H9 (cell line): Measurements from ENCODE around the gene COL23A1. TPM values are rescaled to one million over a fixed set of nuclear protein-coding genes. Genes with fewer than 3 reads are reported as not detected.

Experiments
- DNase-seq: peaks from one replicate; pipeline ENCODE4 v3.0.0-alpha.2; 2017
- H2AFZ ChIP-seq: one replicate; pipeline ENCODE4 v1.6.1; 2013; ENCODE audit warnings: mild to moderate bottlenecking, low read length, control low read depth, moderate library complexity
- H2AK5ac ChIP-seq: 2 replicates; pipeline ENCODE4 v1.6.1; 2013; ENCODE audit warnings: low read length, control low read depth, mixed read lengths; ENCODE audit not compliant: insufficient read length
- H2BK120ac ChIP-seq: one replicate; pipeline ENCODE4 v1.6.1; 2013; ENCODE audit warnings: low read depth, mild to moderate bottlenecking, low read length, control low read depth, inconsistent platforms; ENCODE audit not compliant: poor library complexity, severe bottlenecking
- H2BK12ac ChIP-seq: 2 replicates; pipeline ENCODE4 v1.6.1; 2013; ENCODE audit warnings: low read length, control low read depth, mixed read lengths, low read depth; ENCODE audit not compliant: insufficient read length
- H2BK15ac ChIP-seq: 2 replicates; pipeline ENCODE4 v1.6.1; 2013; ENCODE audit warnings: low read depth, low read length, control low read depth
- H2BK20ac ChIP-seq: one replicate; pipeline ENCODE4 v1.6.1; 2013; ENCODE audit warnings: low read depth, mild to moderate bottlenecking, low read length, control low read depth, inconsistent platforms; ENCODE audit not compliant: poor library complexity, severe bottlenecking
- H2BK5ac ChIP-seq: 2 replicates; pipeline ENCODE4 v1.6.1; 2013; ENCODE audit warnings: low read length, control low read depth, mixed read lengths; ENCODE audit not compliant: insufficient read length
- H3K14ac ChIP-seq: 2 replicates; pipeline ENCODE4 v1.6.1; 2013; ENCODE audit warnings: low read length, control low read depth; ENCODE audit not compliant: insufficient read depth
- H3K18ac ChIP-seq: 2 replicates; pipeline ENCODE4 v1.6.1; 2013; ENCODE audit warnings: low read depth, mild to moderate bottlenecking, mixed read lengths, low read length, control low read depth; ENCODE audit not compliant: insufficient read length
- H3K23ac ChIP-seq: 2 replicates; pipeline ENCODE4 v1.6.1; 2013; ENCODE audit warnings: low read length, control low read depth, mixed read lengths, low read depth; ENCODE audit not compliant: insufficient read length
- H3K23me2 ChIP-seq: 2 replicates; pipeline ENCODE4 v1.6.1; 2013; ENCODE audit warnings: low read depth, mild to moderate bottlenecking, mixed read lengths, low read length, control low read depth; ENCODE audit not compliant: insufficient read length, poor library complexity, severe bottlenecking
- H3K27ac ChIP-seq: 2 replicates; pipeline ENCODE4 v1.5.1; 2013; ENCODE audit warnings: low read length, control low read depth, mixed read lengths, low read depth; ENCODE audit not compliant: insufficient read length
- H3K27me3 ChIP-seq: 2 replicates; pipeline ENCODE4 v1.6.1; 2013; ENCODE audit warnings: low read length, control low read depth, inconsistent platforms; ENCODE audit not compliant: insufficient read depth
- H3K4ac ChIP-seq: 2 replicates; pipeline ENCODE4 v1.6.1; 2013; ENCODE audit warnings: low read depth, mild to moderate bottlenecking, control low read depth, inconsistent platforms, low read length, moderate library complexity
- H3K4me1 ChIP-seq: 2 replicates; pipeline ENCODE4 v1.6.1; 2013; ENCODE audit warnings: low read length, control low read depth, inconsistent platforms; ENCODE audit not compliant: insufficient read depth
- H3K4me2 ChIP-seq: 2 replicates; pipeline ENCODE4 v1.6.1; 2013; ENCODE audit warnings: low read length, control low read depth, mixed read lengths; ENCODE audit not compliant: insufficient read length, insufficient read depth
- H3K56ac ChIP-seq: 2 replicates; pipeline ENCODE4 v1.6.1; 2013; ENCODE audit warnings: low read depth, mild to moderate bottlenecking, mixed read lengths, low read length, control low read depth; ENCODE audit not compliant: insufficient read length
- H3K79me1 ChIP-seq: 2 replicates; pipeline ENCODE4 v1.6.1; 2013; ENCODE audit warnings: low read depth, mild to moderate bottlenecking, moderate library complexity, low read length, control low read depth, inconsistent platforms; ENCODE audit not compliant: insufficient read depth, poor library complexity, severe bottlenecking
- H3K79me2 ChIP-seq: 2 replicates; pipeline ENCODE4 v1.6.1; 2013; ENCODE audit warnings: low read length, control low read depth, inconsistent platforms; ENCODE audit not compliant: insufficient read depth
- H3K9ac ChIP-seq: 2 replicates; pipeline ENCODE4 v1.6.1; 2013; ENCODE audit warnings: low read length, control low read depth, mixed read lengths; ENCODE audit not compliant: insufficient read length; ENCODE audit errors: extremely low read depth
- H3K9me3 ChIP-seq: one replicate; pipeline ENCODE4 v1.6.1; 2013; ENCODE audit warnings: low read depth, low read length, inconsistent platforms; ENCODE audit not compliant: control insufficient read depth
- H3T11ph ChIP-seq: one replicate; pipeline ENCODE4 v1.6.1; 2013; ENCODE audit warnings: mild to moderate bottlenecking, low read length, control low read depth, inconsistent platforms
- H4K20me1 ChIP-seq: one replicate; pipeline ENCODE4 v1.6.1; 2013; ENCODE audit not compliant: control insufficient read depth, insufficient read length, insufficient read depth
- H4K5ac ChIP-seq: 2 replicates; pipeline ENCODE4 v1.6.1; 2013; ENCODE audit warnings: low read depth, mild to moderate bottlenecking, mixed read lengths, low read length, control low read depth; ENCODE audit not compliant: insufficient read length
- H4K8ac ChIP-seq: replicated peaks from 2 replicates; pipeline ENCODE4 v1.6.1; 2013; ENCODE audit warnings: low read length, control low read depth, mixed read lengths, low read depth; ENCODE audit not compliant: insufficient read length
- H4K91ac ChIP-seq: 2 replicates; pipeline ENCODE4 v1.6.1; 2013; ENCODE audit warnings: low read depth, mild to moderate bottlenecking, moderate library complexity, mixed read lengths, low read length, control low read depth; ENCODE audit not compliant: insufficient read length
- H3K27ac Mint-ChIP-seq, 3 experiments: 2 replicates in 2 of 3; 3 replicates in 1 of 3; pipeline ENCODE4 v1.8.0; 2020 to 2021; ENCODE audit warnings: mixed read lengths in 3 of 3, mild to moderate bottlenecking in 1 of 3, moderate library complexity in 1 of 3
- H3K27me3 Mint-ChIP-seq: 2 replicates; pipeline ENCODE4 v1.8.0; 2021; ENCODE audit warnings: low read depth, mild to moderate bottlenecking, moderate library complexity, mixed read lengths
- H3K36me3 Mint-ChIP-seq, 3 experiments: 2 replicates in 2 of 3; 3 replicates in 1 of 3; pipeline ENCODE4 v1.8.0; 2020 to 2021; ENCODE audit warnings: low read depth in 3 of 3, mixed read lengths in 3 of 3; ENCODE audit not compliant: insufficient read depth in 1 of 3
- H3K4me1 Mint-ChIP-seq, 2 experiments: 2 replicates each; pipeline ENCODE4 v1.8.0; 2020; ENCODE audit warnings: mixed read lengths in 2 of 2
- H3K4me3 Mint-ChIP-seq, 2 experiments: 2 replicates in 1 of 2; 3 replicates in 1 of 2; pipeline ENCODE4 v1.8.0; 2020 to 2021; ENCODE audit warnings: mild to moderate bottlenecking in 2 of 2, mixed read lengths in 2 of 2, moderate library complexity in 1 of 2
- H3K9me3 Mint-ChIP-seq, 2 experiments: 2 replicates in 1 of 2; 3 replicates in 1 of 2; pipeline ENCODE4 v1.8.0; 2020; ENCODE audit warnings: mild to moderate bottlenecking in 2 of 2, mixed read lengths in 2 of 2, moderate library complexity in 1 of 2
- WGBS: extraction: QIAGEN DNeasy Blood & Tissue Kit; methylation state at CpG from one replicate; pipeline ENCODE4 v1.1.7; 2013; ENCODE audit warnings: missing lambda C conversion rate, low lambda C conversion rate, mixed read lengths; ENCODE audit not compliant: insufficient read length; ENCODE audit errors: extremely low coverage; 5-methylcytosine and 5-hydroxymethylcytosine counted together
- total RNA-seq: library from RNA; stranded (reverse); gene quantifications from 2 replicates; pipeline ENCODE4 v1.2.1, GENCODE V29; 2021
- TF ChIP-seq, protein P1 (sequence below): fragments of 200-600 bp; sonication (generic); conservative IDR thresholded peaks from 3 replicates; pipeline ENCODE4 v1.8.0; 2021; ENCODE audit warnings: antibody characterized with exemption, mild to moderate bottlenecking

Gene COL23A1
- total RNA-seq, 1 experiment from 2014 or later: 2.6 TPM

DNA sequence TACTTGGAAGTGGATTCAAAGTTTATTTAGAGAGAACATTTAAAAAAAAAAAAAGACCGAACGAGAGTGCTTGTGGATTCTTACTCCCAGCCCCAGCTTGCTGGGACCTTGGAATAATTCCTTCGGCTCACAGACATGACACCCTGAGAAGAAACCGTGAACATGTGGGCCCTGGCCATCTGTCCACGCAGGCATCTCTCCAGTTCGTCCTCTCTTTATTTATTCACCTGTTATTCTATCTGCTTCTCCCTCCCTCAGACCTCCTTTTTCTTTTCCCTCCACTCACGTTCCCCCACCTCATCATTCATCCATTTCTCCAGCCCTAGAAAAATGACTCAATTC lies 263.8 kb downstream of the COL23A1 start:
- Histone ChIP-seq H2BK120ac (no peak overlapping the region), H4K8ac (no peak overlapping the region), H3K9me3 (no peaks in the 10 kb centered on the region), H3K18ac (no peak overlapping the region), H4K20me1 (no peaks in the 10 kb centered on the region), H3K4ac (no peak overlapping the region), H3K56ac (no peak overlapping the region), H3K9ac (no peak overlapping the region), H4K91ac (no peak overlapping the region), H2BK5ac (no peak overlapping the region), H3K79me1 (no peaks in the 10 kb centered on the region), H2AK5ac (no peak overlapping the region), H3K27me3 (no peaks in the 10 kb centered on the region), H2BK15ac (no peak overlapping the region), H3T11ph (no peak overlapping the region), H3K27ac (no peak overlapping the region), H3K14ac (no peak overlapping the region), H3K23me2 (no peaks in the 10 kb centered on the region), H3K23ac (no peak overlapping the region), H4K5ac (no peak overlapping the region), H2BK20ac (no peak overlapping the region), H3K4me2 (no peak overlapping the region), H2AFZ (no peak overlapping the region), H2BK12ac (no peak overlapping the region), H3K79me2 (no peaks in the 10 kb centered on the region), H3K4me1 (no peaks in the 10 kb centered on the region; the same call in 1 of the 2 replicates)
- TF ChIP-seq, protein P1, sequence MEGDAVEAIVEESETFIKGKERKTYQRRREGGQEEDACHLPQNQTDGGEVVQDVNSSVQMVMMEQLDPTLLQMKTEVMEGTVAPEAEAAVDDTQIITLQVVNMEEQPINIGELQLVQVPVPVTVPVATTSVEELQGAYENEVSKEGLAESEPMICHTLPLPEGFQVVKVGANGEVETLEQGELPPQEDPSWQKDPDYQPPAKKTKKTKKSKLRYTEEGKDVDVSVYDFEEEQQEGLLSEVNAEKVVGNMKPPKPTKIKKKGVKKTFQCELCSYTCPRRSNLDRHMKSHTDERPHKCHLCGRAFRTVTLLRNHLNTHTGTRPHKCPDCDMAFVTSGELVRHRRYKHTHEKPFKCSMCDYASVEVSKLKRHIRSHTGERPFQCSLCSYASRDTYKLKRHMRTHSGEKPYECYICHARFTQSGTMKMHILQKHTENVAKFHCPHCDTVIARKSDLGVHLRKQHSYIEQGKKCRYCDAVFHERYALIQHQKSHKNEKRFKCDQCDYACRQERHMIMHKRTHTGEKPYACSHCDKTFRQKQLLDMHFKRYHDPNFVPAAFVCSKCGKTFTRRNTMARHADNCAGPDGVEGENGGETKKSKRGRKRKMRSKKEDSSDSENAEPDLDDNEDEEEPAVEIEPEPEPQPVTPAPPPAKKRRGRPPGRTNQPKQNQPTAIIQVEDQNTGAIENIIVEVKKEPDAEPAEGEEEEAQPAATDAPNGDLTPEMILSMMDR: no peak
- Mint-ChIP-seq H3K27me3 (peaks cover 5% of the 10 kb centered on the region), H3K27ac (peak overlapping the region in 1 of 3 experiments; percentile 19; a peak in 1 of 7 replicates), H3K4me1 (peaks cover 23 to 35% of the 10 kb centered on the region in 2 experiments), H3K9me3 (no peaks in the 10 kb centered on the region), H3K36me3 (no peaks in the 10 kb centered on the region), H3K4me3 (no peak overlapping the region)
- WGBS: 100% methylated on average over 1 of the region's 7 CpGs
- no peak for DNase-seq
